Measurements from ENCODE around the gene SELL.
"Not testable (repeated sequence)": the region's sequence is repeated elsewhere in the genome, so short reads cannot be mapped to it uniquely, and the experiment has no call there.

Gene SELL

DNA sequence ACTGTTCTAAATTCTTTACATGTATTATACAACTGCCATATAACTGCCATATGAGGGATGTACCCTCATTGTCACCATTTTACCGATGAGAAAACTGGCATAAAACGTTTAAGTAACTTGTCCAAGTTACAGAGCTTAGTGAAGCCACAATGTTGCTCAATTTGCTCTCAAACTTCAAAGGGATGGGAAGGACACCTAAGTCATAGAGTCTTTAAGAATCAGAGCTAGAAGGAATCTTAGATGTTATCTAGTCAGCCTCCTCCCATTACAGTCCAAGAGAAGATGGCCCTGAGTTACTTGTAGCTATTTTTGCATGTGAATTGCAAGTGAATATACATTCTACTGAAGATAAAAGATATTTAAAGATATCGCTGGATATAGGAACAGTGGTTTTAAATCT is 31.7 kb downstream of the SELL start:
- Histone ChIP-seq H4K8ac (ENCODE audit: low read depth, low read length) (no peak overlapping the region), H3K27ac (ENCODE audit: low read depth, low read length) (no peak overlapping the region), H3K56ac (ENCODE audit: low read length) (no peak overlapping the region), H3K23ac (ENCODE audit: low read length) (no peak overlapping the region), H3K4me1 (ENCODE audit: control insufficient read depth, low read depth, low read length) (no peaks in the 10 kb centered on the region), H2BK15ac (replicated peaks; ENCODE audit: low read depth) (no peak overlapping the region), H2BK120ac (ENCODE audit: low read depth, low read length) (no peak overlapping the region), H3K4me2 (ENCODE audit: low read length) (no peak overlapping the region), H4K5ac (ENCODE audit: low read length) (no peak overlapping the region), H3K18ac (ENCODE audit: low read length) (no peak overlapping the region), H3K27me3 (ENCODE audit: insufficient read depth, low read length, poor library complexity) (no peaks in the 10 kb centered on the region), H3K4ac (ENCODE audit: low read depth, low read length) (no peak overlapping the region), H3K79me1 (ENCODE audit: low read length) (no peaks in the 10 kb centered on the region), H3K36me3 (ENCODE audit: control insufficient read depth, insufficient read depth, low read length) (no peaks in the 10 kb centered on the region), H2AK5ac (ENCODE audit: low read length) (no peak overlapping the region), H2BK5ac (ENCODE audit: low read length) (no peak overlapping the region), H3K9ac (ENCODE audit: low read length) (no peak overlapping the region), H3K79me2 (ENCODE audit: control insufficient read depth, insufficient read depth, low read length) (no peaks in the 10 kb centered on the region), H3K4me3 (ENCODE audit: low read length) (no peak overlapping the region)
- WGBS (ENCODE audit: extremely low coverage, insufficient coverage, low lambda C conversion rate), result no CpG with 5 or more reads among the region's 3 CpGs
- DNase-seq, result no peak

DNA sequence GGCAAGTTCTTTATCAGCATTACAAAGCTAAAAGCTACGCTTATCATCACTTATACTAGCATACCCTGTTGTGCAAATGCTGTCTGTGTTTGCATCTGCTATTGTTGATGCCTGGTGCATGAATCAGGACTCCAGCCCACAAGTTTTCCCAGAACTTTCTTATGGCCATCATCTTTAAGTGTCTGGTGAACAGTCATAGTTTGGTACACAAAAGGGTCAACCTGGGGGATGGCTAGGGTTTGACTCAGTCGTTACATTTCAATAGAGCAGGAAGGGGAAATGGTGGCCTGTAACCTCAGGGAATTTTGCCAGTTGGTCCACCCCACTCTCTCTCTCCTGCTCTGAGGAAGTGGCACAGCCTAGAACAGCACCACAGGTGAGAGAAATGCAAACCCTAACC is 35.4 kb downstream of the SELL start:
- Histone ChIP-seq H3K4me1 (ENCODE audit: control insufficient read depth, low read depth, low read length) (no peaks in the 10 kb centered on the region), H3K4me3 (ENCODE audit: low read length) (no peak overlapping the region), H2BK15ac (replicated peaks; ENCODE audit: low read depth) (no peak overlapping the region), H3K27ac (ENCODE audit: low read depth, low read length) (no peak overlapping the region), H2BK5ac (ENCODE audit: low read length) (no peak overlapping the region), H3K56ac (ENCODE audit: low read length) (no peak overlapping the region), H4K8ac (ENCODE audit: low read depth, low read length) (no peak overlapping the region), H3K9ac (ENCODE audit: low read length) (no peak overlapping the region), H3K36me3 (ENCODE audit: control insufficient read depth, insufficient read depth, low read length) (no peaks in the 10 kb centered on the region), H3K79me2 (ENCODE audit: control insufficient read depth, insufficient read depth, low read length) (no peaks in the 10 kb centered on the region), H3K4ac (ENCODE audit: low read depth, low read length) (no peak overlapping the region), H3K4me2 (ENCODE audit: low read length) (no peak overlapping the region), H2BK120ac (ENCODE audit: low read depth, low read length) (no peak overlapping the region), H3K23ac (ENCODE audit: low read length) (no peak overlapping the region), H3K79me1 (ENCODE audit: low read length) (no peaks in the 10 kb centered on the region), H3K18ac (ENCODE audit: low read length) (no peak overlapping the region), H4K5ac (ENCODE audit: low read length) (no peak overlapping the region), H3K27me3 (ENCODE audit: insufficient read depth, low read length, poor library complexity) (no peaks in the 10 kb centered on the region), H2AK5ac (ENCODE audit: low read length) (no peak overlapping the region)
- WGBS (ENCODE audit: extremely low coverage, insufficient coverage, low lambda C conversion rate), result no CpG with 5 or more reads among the region's 2 CpGs
- no peak for DNase-seq

DNA sequence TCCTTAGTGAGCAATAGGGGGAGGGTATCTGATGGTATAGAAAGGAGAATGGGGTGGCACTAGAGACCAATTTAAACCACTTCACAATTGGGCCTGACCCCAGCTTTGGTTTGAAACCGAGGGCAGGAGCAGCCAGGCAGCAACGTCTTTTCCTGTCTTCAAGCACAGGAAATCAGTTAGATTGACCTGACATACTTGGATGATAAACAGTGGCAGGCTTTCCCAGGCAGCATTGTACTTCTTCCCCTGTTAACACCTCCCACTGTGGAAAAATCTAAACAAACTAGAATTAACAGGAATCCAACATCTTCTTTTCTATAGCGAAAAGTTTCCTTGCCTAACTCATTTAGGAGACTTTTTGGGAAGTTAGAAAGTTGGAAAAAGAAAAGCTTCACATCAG is 40.6 kb downstream of the SELL start:
- Histone ChIP-seq H3K18ac (ENCODE audit: low read length) (no peak overlapping the region), H3K36me3 (ENCODE audit: control insufficient read depth, insufficient read depth, low read length) (no peaks in the 10 kb centered on the region), H2BK5ac (ENCODE audit: low read length) (no peak overlapping the region), H4K8ac (ENCODE audit: low read depth, low read length) (no peak overlapping the region), H3K4me2 (ENCODE audit: low read length) (no peak overlapping the region), H3K27ac (ENCODE audit: low read depth, low read length) (no peak overlapping the region), H2AK5ac (ENCODE audit: low read length) (no peak overlapping the region), H2BK120ac (ENCODE audit: low read depth, low read length) (no peak overlapping the region), H3K9ac (ENCODE audit: low read length) (no peak overlapping the region), H3K4me3 (ENCODE audit: low read length) (no peak overlapping the region), H3K79me1 (ENCODE audit: low read length) (no peaks in the 10 kb centered on the region), H2BK15ac (replicated peaks; ENCODE audit: low read depth) (no peak overlapping the region), H3K4ac (ENCODE audit: low read depth, low read length) (no peak overlapping the region), H4K5ac (ENCODE audit: low read length) (no peak overlapping the region), H3K23ac (ENCODE audit: low read length) (no peak overlapping the region), H3K27me3 (ENCODE audit: insufficient read depth, low read length, poor library complexity) (no peaks in the 10 kb centered on the region), H3K56ac (ENCODE audit: low read length) (no peak overlapping the region), H3K4me1 (ENCODE audit: control insufficient read depth, low read depth, low read length) (no peaks in the 10 kb centered on the region), H3K79me2 (ENCODE audit: control insufficient read depth, insufficient read depth, low read length) (no peaks in the 10 kb centered on the region)
- WGBS (ENCODE audit: extremely low coverage, insufficient coverage, low lambda C conversion rate), result no CpG with 5 or more reads among the region's 3 CpGs
- no peak for DNase-seq

DNA sequence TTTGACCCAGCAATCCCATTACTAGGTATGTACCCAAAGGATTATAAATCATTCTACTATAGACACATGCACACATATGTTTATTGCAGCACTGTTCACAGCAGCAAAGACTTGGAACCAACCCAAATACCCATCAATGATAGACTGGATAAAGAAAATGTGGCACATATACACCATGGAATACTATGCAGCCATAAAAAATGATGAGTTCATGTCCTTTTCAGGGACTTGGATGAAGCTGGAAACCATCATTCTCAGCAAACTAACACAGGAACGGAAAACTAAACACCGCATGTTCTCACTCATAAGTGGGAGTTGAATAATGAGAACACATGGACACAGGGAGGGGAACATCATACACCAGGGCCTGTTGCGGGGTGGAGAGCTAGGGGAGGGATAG is 41.2 kb downstream of the SELL start:
- not testable (repeated sequence) for H3K27ac ChIP-seq (ENCODE audit: low read depth, low read length); H3K27me3 ChIP-seq (ENCODE audit: insufficient read depth, low read length, poor library complexity); H3K79me2 ChIP-seq (ENCODE audit: control insufficient read depth, insufficient read depth, low read length); H3K4ac ChIP-seq (ENCODE audit: low read depth, low read length); H2BK120ac ChIP-seq (ENCODE audit: low read depth, low read length); H4K5ac ChIP-seq (ENCODE audit: low read length); H3K79me1 ChIP-seq (ENCODE audit: low read length); H3K4me1 ChIP-seq (ENCODE audit: control insufficient read depth, low read depth, low read length); H3K18ac ChIP-seq (ENCODE audit: low read length); H3K4me2 ChIP-seq (ENCODE audit: low read length); H3K9ac ChIP-seq (ENCODE audit: low read length); H3K23ac ChIP-seq (ENCODE audit: low read length); H2BK5ac ChIP-seq (ENCODE audit: low read length); H3K56ac ChIP-seq (ENCODE audit: low read length); H2AK5ac ChIP-seq (ENCODE audit: low read length); H3K36me3 ChIP-seq (ENCODE audit: control insufficient read depth, insufficient read depth, low read length); DNase-seq; H4K8ac ChIP-seq (ENCODE audit: low read depth, low read length); H2BK15ac ChIP-seq (replicated peaks; ENCODE audit: low read depth); H3K4me3 ChIP-seq (ENCODE audit: low read length)
- no CpG with 5 or more reads among the region's 3 CpGs for WGBS (ENCODE audit: extremely low coverage, insufficient coverage, low lambda C conversion rate)

DNA sequence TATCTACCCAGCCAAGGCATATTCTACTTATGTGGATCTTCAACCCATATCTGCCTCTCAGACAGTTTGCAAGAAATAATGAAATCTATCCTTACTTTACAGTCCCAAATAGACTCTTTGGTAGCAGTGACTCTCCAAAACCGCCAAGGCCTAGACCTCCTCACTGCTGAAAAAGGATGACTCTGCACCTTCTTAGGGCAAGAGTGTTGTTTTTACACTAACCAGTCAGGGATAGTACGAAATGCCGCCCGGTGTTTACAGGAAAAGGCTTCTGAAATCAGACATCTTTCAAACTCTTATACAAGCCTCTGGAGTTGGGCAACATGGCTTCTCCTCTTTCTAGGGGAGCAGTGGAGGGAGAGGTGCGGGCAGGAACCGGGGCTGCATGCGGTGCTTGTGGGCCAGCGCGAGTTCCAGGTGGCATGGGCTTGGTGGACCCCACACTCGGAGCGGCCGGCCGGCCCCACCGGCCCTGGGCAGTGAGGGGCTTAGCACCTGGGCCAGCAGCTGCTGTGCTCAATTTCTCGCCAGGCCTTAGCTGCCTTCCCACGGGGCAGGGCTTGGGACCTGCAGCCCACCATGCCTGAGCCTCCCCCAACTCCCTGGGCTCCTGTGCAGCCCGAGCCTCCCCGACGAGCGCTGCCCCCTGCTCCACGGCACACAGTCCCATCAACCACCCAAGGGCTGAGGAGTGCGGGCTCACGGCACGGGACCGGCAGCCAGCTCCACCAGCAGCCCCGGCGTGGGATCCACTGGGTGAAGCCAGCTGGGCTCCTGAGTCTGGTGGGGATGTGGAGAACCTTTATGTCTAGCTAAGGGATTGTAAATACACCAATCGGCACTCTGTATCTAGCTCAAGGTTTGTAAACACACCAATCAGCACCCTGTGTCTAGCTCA is 43.5 kb downstream of the SELL start:
- H3K79me2 ChIP-seq (ENCODE audit: control insufficient read depth, insufficient read depth, low read length); H3K27me3 ChIP-seq (ENCODE audit: insufficient read depth, low read length, poor library complexity); H3K4me2 ChIP-seq (ENCODE audit: low read length); H3K56ac ChIP-seq (ENCODE audit: low read length); H2BK5ac ChIP-seq (ENCODE audit: low read length); H3K36me3 ChIP-seq (ENCODE audit: control insufficient read depth, insufficient read depth, low read length); H3K79me1 ChIP-seq (ENCODE audit: low read length); H3K27ac ChIP-seq (ENCODE audit: low read depth, low read length); H3K18ac ChIP-seq (ENCODE audit: low read length); H4K8ac ChIP-seq (ENCODE audit: low read depth, low read length); DNase-seq; H3K4me1 ChIP-seq (ENCODE audit: control insufficient read depth, low read depth, low read length); H3K9ac ChIP-seq (ENCODE audit: low read length); H4K5ac ChIP-seq (ENCODE audit: low read length); H2BK120ac ChIP-seq (ENCODE audit: low read depth, low read length); H2BK15ac ChIP-seq (replicated peaks; ENCODE audit: low read depth); H3K4me3 ChIP-seq (ENCODE audit: low read length); H3K23ac ChIP-seq (ENCODE audit: low read length); H2AK5ac ChIP-seq (ENCODE audit: low read length); H3K4ac ChIP-seq (ENCODE audit: low read depth, low read length): not testable (repeated sequence)
- WGBS (ENCODE audit: extremely low coverage, insufficient coverage, low lambda C conversion rate), result no CpG with 5 or more reads among the region's 28 CpGs

DNA sequence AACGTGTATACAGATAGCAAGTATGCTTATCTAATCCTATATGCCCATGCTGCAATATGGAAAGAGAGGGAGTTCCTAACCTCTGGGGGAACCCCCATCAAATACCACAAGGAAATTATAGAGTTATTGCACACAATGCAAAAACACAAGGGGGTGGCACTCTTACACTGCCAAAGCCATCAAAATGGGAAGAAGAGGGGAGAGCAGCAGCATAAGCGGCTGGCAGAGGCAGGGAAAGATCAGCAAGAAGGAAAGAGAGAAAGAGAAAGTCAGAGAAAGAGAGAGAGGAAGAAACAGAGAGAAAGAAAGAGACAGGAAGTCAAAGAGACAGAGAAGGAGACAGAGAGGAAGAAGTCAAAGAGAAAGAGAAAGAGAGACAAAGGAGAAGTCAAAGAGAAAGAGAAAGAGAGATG is 44.2 kb downstream of the SELL start:
- WGBS (ENCODE audit: extremely low coverage, insufficient coverage, low lambda C conversion rate), result no CpG with 5 or more reads among the region's 2 CpGs
- not testable (repeated sequence) for H3K4ac ChIP-seq (ENCODE audit: low read depth, low read length)

More for the DNA sequence above, 44.2 kb downstream of the SELL start:
- H3K4me1 ChIP-seq (ENCODE audit: control insufficient read depth, low read depth, low read length); H3K36me3 ChIP-seq (ENCODE audit: control insufficient read depth, insufficient read depth, low read length); H4K8ac ChIP-seq (ENCODE audit: low read depth, low read length); H3K56ac ChIP-seq (ENCODE audit: low read length); H3K4me2 ChIP-seq (ENCODE audit: low read length); H3K18ac ChIP-seq (ENCODE audit: low read length); H2BK5ac ChIP-seq (ENCODE audit: low read length); H2BK120ac ChIP-seq (ENCODE audit: low read depth, low read length); DNase-seq; H2AK5ac ChIP-seq (ENCODE audit: low read length); H3K79me2 ChIP-seq (ENCODE audit: control insufficient read depth, insufficient read depth, low read length); H4K5ac ChIP-seq (ENCODE audit: low read length); H3K23ac ChIP-seq (ENCODE audit: low read length); H3K9ac ChIP-seq (ENCODE audit: low read length); H3K4me3 ChIP-seq (ENCODE audit: low read length); H3K27me3 ChIP-seq (ENCODE audit: insufficient read depth, low read length, poor library complexity); H3K79me1 ChIP-seq (ENCODE audit: low read length); H3K27ac ChIP-seq (ENCODE audit: low read depth, low read length); H2BK15ac ChIP-seq (replicated peaks; ENCODE audit: low read depth): not testable (repeated sequence)

All from mesendoderm (in vitro differentiated cells).